Measurements from ENCODE around the gene GRPR.
A peak's percentile ranks its signal among the peaks of the same experiment; 100 is the strongest.
"Not testable (repeated sequence)": the region's sequence is repeated elsewhere in the genome, so short reads cannot be mapped to it uniquely, and the experiment has no call there.

The GRPR gene

DNA sequence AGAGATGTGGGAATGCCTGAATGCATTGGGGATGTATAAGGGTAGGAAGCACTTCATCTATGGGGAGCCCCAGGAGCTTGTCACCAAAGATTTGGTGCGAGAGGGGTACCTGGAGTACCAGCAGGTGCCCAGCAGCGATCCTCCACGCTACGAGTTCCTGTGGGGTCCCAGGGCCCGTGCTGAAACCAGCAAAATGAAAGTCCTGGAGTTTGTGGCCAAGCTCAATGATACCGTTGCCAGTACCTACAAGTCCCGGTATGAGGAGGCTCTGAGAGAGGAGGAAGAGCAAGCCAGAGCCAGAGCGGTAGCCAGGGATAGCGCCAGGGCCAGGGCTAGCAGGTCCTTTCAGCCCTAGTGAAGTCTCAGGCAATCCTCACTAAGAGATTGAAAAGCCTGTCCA lies 47.7 kb downstream of the GRPR start:
- TF ChIP-seq, protein P1, sequence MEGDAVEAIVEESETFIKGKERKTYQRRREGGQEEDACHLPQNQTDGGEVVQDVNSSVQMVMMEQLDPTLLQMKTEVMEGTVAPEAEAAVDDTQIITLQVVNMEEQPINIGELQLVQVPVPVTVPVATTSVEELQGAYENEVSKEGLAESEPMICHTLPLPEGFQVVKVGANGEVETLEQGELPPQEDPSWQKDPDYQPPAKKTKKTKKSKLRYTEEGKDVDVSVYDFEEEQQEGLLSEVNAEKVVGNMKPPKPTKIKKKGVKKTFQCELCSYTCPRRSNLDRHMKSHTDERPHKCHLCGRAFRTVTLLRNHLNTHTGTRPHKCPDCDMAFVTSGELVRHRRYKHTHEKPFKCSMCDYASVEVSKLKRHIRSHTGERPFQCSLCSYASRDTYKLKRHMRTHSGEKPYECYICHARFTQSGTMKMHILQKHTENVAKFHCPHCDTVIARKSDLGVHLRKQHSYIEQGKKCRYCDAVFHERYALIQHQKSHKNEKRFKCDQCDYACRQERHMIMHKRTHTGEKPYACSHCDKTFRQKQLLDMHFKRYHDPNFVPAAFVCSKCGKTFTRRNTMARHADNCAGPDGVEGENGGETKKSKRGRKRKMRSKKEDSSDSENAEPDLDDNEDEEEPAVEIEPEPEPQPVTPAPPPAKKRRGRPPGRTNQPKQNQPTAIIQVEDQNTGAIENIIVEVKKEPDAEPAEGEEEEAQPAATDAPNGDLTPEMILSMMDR (IDR thresholded peaks at IDR 0.05; ENCODE audit: low read length, missing control alignments), result no peak
- no peak for DNase-seq (ENCODE audit: low read depth)
- no peak overlapping the region for H3K4me3 ChIP-seq (replicated peaks; ENCODE audit: low read depth, low read length)

GRCh38 chrX:16171944-16172343 lies 48.6 kb downstream of the GRPR start:
- no peak for DNase-seq (ENCODE audit: low read depth)
- TF ChIP-seq, protein P1 (IDR thresholded peaks at IDR 0.05; ENCODE audit: low read length, missing control alignments), result no peak
- no peak overlapping the region for H3K4me3 ChIP-seq (replicated peaks; ENCODE audit: low read depth, low read length)

DNA sequence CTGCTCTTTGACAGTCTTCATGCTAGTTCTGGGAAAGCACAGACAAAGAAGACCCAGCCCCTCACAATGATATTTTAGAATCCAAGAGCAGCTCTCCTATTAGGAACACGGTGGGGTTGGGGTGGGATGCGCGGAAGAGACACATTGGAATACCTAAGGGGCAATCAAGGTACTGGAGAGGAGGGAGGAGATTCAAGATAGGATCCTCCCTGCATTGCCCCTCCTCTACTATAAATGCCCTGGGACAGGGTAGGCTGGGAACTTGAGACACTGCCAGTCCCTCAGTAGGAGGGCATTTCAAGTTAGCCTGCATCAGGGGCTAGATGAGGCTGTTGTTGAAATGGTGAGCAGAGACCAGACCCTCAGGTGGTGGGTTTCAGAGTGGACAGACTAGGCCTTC lies 49.0 kb downstream of the GRPR start:
- DNase-seq (ENCODE audit: low read depth), result no peak
- no peak overlapping the region for H3K4me3 ChIP-seq (replicated peaks; ENCODE audit: low read depth, low read length)
- TF ChIP-seq, protein P1 (IDR thresholded peaks at IDR 0.05; ENCODE audit: low read length, missing control alignments), result no peak

- H3K4me3 ChIP-seq (replicated peaks; ENCODE audit: low read depth, low read length), result no peak overlapping the region
- DNase-seq (ENCODE audit: low read depth), result no peak
- TF ChIP-seq, protein P1 (IDR thresholded peaks at IDR 0.05; ENCODE audit: low read length, missing control alignments), result no peak
These were observed 52.1 kb downstream of the GRPR start for GRCh38 chrX:16175329-16176061.

GRCh38 chrX:16177260-16177659 lies 53.9 kb downstream of the GRPR start:
- no peak overlapping the region for H3K4me3 ChIP-seq (replicated peaks; ENCODE audit: low read depth, low read length)
- TF ChIP-seq, protein P1 (IDR thresholded peaks at IDR 0.05; ENCODE audit: low read length, missing control alignments), result no peak

DNA sequence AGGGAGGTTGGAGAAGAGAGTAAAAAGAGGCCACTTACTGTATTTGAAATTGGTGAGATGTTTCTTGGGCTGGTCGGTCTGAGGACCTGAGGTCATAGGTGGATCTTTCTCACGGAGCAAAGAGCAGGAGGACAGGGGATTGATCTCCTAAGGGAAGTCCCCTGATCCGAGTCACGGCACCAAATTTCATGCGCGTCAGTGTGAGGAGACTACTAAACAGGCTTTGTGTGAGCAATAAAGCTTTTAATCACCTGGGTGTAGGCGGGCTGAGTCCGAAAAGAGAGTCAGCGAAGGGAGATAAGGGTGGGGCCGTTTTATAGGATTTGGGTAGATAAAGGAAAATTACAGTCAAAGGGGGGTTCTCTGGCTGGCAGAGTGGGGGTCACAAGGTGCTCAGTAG lies 60.5 kb downstream of the GRPR start:
- not testable (repeated sequence) for DNase-seq (ENCODE audit: low read depth); H3K4me3 ChIP-seq (replicated peaks; ENCODE audit: low read depth, low read length)

More at GRCh38 chrX:16177260-16177659, 53.9 kb downstream of the GRPR start:
- no peak for DNase-seq (ENCODE audit: low read depth)

DNA sequence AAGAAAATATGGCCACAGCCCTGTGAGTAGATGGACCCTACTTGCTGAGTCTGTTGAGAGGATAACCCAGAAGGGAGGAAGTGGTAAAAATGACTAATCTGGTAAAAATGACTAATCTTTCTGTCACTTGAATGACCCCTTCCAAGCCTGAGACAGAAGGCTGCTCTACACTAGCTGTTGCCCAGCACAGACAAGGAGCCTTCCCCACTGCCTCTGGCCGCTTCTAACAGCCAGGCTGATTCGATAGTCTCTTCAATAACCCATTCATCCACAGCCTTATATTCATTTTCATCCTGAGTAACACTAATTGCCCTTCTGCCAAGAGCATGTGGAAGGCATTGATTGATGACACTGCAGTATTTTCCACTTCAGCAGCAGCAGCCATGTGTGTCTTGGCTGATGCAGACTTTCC lies 62.4 kb downstream of the GRPR start:
- H3K4me3 ChIP-seq (replicated peaks; ENCODE audit: low read depth, low read length), result no peak overlapping the region
- TF ChIP-seq, protein P1 (IDR thresholded peaks at IDR 0.05; ENCODE audit: low read length, missing control alignments), result no peak
- peak; percentile 58 for DNase-seq (ENCODE audit: low read depth)
